Sigmoid colon (tissue), 7 donors: ENCODE data around the gene OR4P4. TPM values are rescaled to one million over a fixed set of nuclear protein-coding genes. Genes with fewer than 3 reads are reported as not detected.

Source experiments
- DNase-seq: peaks from one replicate; pipeline ENCODE4 v3.0.0-alpha.2; 2019
- H3K27ac ChIP-seq, 4 donors: fragments of 200-600 bp; sonication (generic); one replicate each; pipeline ENCODE4 v1.5.1; 2016 to 2019; ENCODE audit warnings: mild to moderate bottlenecking in 1 of 4
- H3K27me3 ChIP-seq, 3 donors: fragments of 200-600 bp; sonication (generic); one replicate each; pipeline ENCODE4 v1.5.1; 2019; ENCODE audit warnings: mild to moderate bottlenecking in 1 of 3
- H3K36me3 ChIP-seq, 4 donors: fragments of 200-600 bp; sonication (generic); one replicate each; pipeline ENCODE4 v1.5.1; 2016 to 2019
- H3K4me1 ChIP-seq, 4 donors: fragments of 200-600 bp; sonication (generic); one replicate each; pipeline ENCODE4 v1.5.1; 2017 to 2019
- H3K4me3 ChIP-seq, 4 donors: fragments of 200-600 bp; sonication (generic); one replicate each; pipeline ENCODE4 v1.5.1; 2017 to 2019; ENCODE audit warnings: mild to moderate bottlenecking in 2 of 4, moderate library complexity in 1 of 4
- H3K9me3 ChIP-seq, 4 donors: fragments of 200-600 bp in 3 of 4; sonication (generic) in 3 of 4; one replicate each; pipeline versions ENCODE4 v1.5.1 to v1.6.1; 2013 to 2019
- EP300 ChIP-seq, 4 donors: sonication (generic); formaldehyde crosslinking; IDR thresholded peaks; one replicate each; pipeline ENCODE4 v1.6.1; 2017; ENCODE audit warnings: antibody characterized with exemption in 4 of 4
- POLR2A ChIP-seq, 2 donors: fragments of 450-650 bp; IDR thresholded peaks; one replicate each; pipeline ENCODE4 v1.6.1; 2016; ENCODE audit warnings: antibody characterized with exemption in 2 of 2, mild to moderate bottlenecking in 2 of 2, moderate library complexity in 2 of 2
- POLR2AphosphoS5 ChIP-seq, 4 donors: sonication (generic); formaldehyde crosslinking; IDR thresholded peaks; one replicate each; pipeline ENCODE4 v1.6.1; 2017; ENCODE audit warnings: antibody characterized with exemption in 4 of 4
- WGBS, 2 donors: extraction: QIAGEN DNeasy Blood & Tissue Kit; methylation state at CpG; one replicate each; pipeline ENCODE4 v1.1.7; 2013; 5-methylcytosine and 5-hydroxymethylcytosine counted together
- intact Hi-C: fragments of 100-400 bp; cut with DNase I; formaldehyde crosslinking; loops from one replicate; pipeline ENCODE4 v1.15.1; 2023
- polyA plus RNA-seq, 3 donors: library from polyadenylated mRNA; stranded (reverse); fragments of 200-250 nt; gene quantifications; one replicate each; pipeline ENCODE4 v1.2.3, GENCODE V29; 2013
- total RNA-seq, 4 donors: library from RNA; depleted of rRNA; stranded (reverse); fragments of >200 nt; gene quantifications; one replicate each; pipeline ENCODE4 v1.1.0, GENCODE V29; 2016
- TF ChIP-seq, protein P1 (sequence below), 4 experiments: fragments of 450-650 bp in 3 of 4; fragments of 200-600 bp in 1 of 4; IDR thresholded peaks; one replicate each; pipeline ENCODE4 v1.5.1; 2016 to 2019; ENCODE audit warnings: antibody characterized with exemption in 4 of 4, mild to moderate bottlenecking in 3 of 4, moderate library complexity in 2 of 4
- donor health status: healthy with polysubstance abuse.
- donor health status: Bipolar disorder and iron deficiency.
- donor health status: healthy.

Gene OR4P4
- total and polyA plus RNA-seq, 7 donors = not detected

- intact Hi-C loops = no loop called here
- Histone ChIP-seq H3K36me3 (no peaks in the 10 kb centered on the region), H3K9me3 (no peaks in the 10 kb centered on the region), H3K27me3 (no peaks in the 10 kb centered on the region), H3K27ac (no peak overlapping the region), H3K4me1 (no peaks in the 10 kb centered on the region), H3K4me3 (no peak overlapping the region)
- TF ChIP-seq, protein P1, sequence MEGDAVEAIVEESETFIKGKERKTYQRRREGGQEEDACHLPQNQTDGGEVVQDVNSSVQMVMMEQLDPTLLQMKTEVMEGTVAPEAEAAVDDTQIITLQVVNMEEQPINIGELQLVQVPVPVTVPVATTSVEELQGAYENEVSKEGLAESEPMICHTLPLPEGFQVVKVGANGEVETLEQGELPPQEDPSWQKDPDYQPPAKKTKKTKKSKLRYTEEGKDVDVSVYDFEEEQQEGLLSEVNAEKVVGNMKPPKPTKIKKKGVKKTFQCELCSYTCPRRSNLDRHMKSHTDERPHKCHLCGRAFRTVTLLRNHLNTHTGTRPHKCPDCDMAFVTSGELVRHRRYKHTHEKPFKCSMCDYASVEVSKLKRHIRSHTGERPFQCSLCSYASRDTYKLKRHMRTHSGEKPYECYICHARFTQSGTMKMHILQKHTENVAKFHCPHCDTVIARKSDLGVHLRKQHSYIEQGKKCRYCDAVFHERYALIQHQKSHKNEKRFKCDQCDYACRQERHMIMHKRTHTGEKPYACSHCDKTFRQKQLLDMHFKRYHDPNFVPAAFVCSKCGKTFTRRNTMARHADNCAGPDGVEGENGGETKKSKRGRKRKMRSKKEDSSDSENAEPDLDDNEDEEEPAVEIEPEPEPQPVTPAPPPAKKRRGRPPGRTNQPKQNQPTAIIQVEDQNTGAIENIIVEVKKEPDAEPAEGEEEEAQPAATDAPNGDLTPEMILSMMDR (IDR thresholded peaks at IDR 0.05) = no peak
- TF ChIP-seq POLR2A (IDR thresholded peaks at IDR 0.05) = no peak
- no peak for TF ChIP-seq POLR2AphosphoS5 (IDR thresholded peaks at IDR 0.05)
- TF ChIP-seq EP300 (IDR thresholded peaks at IDR 0.05) = no peak
- no peak for DNase-seq
Observed at GRCh38 chr11:55655096-55655495, 20.2 kb downstream of the OR4P4 start.

GRCh38 chr11:55658031-55658573 is 23.2 kb downstream of the OR4P4 start:
- TF ChIP-seq POLR2AphosphoS5 (IDR thresholded peaks at IDR 0.05) (no peak), EP300 (IDR thresholded peaks at IDR 0.05) (no peak), POLR2A (IDR thresholded peaks at IDR 0.05) (no peak)
- TF ChIP-seq, protein P1 (IDR thresholded peaks at IDR 0.05) = no peak
- no peaks in the 10 kb centered on the region for H3K4me1 ChIP-seq
- no peaks in the 10 kb centered on the region for H3K36me3 ChIP-seq
- H3K27me3 ChIP-seq = no peaks in the 10 kb centered on the region
- 86 to 87% methylated on average over 2 of the region's 2 CpGs for WGBS, 2 donors
- H3K27ac ChIP-seq = no peak overlapping the region
- no peak for DNase-seq
- intact Hi-C loops = no loop called here
- no peaks in the 10 kb centered on the region for H3K9me3 ChIP-seq
- H3K4me3 ChIP-seq = no peak overlapping the region

- Histone ChIP-seq H3K4me1 (no peaks in the 10 kb centered on the region), H3K9me3 (no peaks in the 10 kb centered on the region), H3K36me3 (no peaks in the 10 kb centered on the region), H3K27me3 (no peaks in the 10 kb centered on the region), H3K27ac (no peak overlapping the region), H3K4me3 (no peak overlapping the region)
- intact Hi-C loops = no loop called here
- no peak for DNase-seq
- no peak for TF ChIP-seq POLR2AphosphoS5 (IDR thresholded peaks at IDR 0.05)
- TF ChIP-seq POLR2A (IDR thresholded peaks at IDR 0.05) = no peak
- TF ChIP-seq, protein P1 (IDR thresholded peaks at IDR 0.05) = no peak
- no peak for TF ChIP-seq EP300 (IDR thresholded peaks at IDR 0.05)
- 51 to 59% methylated on average over 1 of the region's 1 CpG for WGBS, 2 donors
Observed at GRCh38 chr11:55658608-55659007, 23.7 kb downstream of the OR4P4 start.

- H3K9me3 ChIP-seq = no peaks in the 10 kb centered on the region
- H3K27me3 ChIP-seq = no peaks in the 10 kb centered on the region
- intact Hi-C loops = no loop called here
- no peak for TF ChIP-seq POLR2A (IDR thresholded peaks at IDR 0.05)
- TF ChIP-seq EP300 (IDR thresholded peaks at IDR 0.05) = no peak
- TF ChIP-seq POLR2AphosphoS5 (IDR thresholded peaks at IDR 0.05) = no peak
- TF ChIP-seq, protein P1 (IDR thresholded peaks at IDR 0.05) = no peak
- H3K4me3 ChIP-seq = no peak within 1 kb of the TSS
- 72 to 84% methylated on average over 1 of the region's 1 CpG for WGBS, 2 donors
- DNase-seq = no peak
- no peaks in the 10 kb centered on the region for H3K4me1 ChIP-seq
- H3K36me3 ChIP-seq = no peaks in the 10 kb centered on the region
- H3K27ac ChIP-seq = no peak within 1 kb of the TSS
Observed at GRCh38 chr11:55661901-55662300, 27.0 kb downstream of the OR4P4 start, which contains the start of gene OR4C6. Gene OR4C6 (plus strand): TSS chr11:55662201. CDS start chr11:55665167, 2,966 bp downstream.

GRCh38 chr11:55669376-55669775 is 34.5 kb downstream of the OR4P4 start:
- 48 to 53% methylated on average over 2 of the region's 2 CpGs for WGBS, 2 donors
- intact Hi-C loops = no loop called here

More at GRCh38 chr11:55669376-55669775, 34.5 kb downstream of the OR4P4 start:
- Histone ChIP-seq H3K27me3 (no peaks in the 10 kb centered on the region), H3K4me1 (no peaks in the 10 kb centered on the region), H3K27ac (no peak overlapping the region), H3K9me3 (no peaks in the 10 kb centered on the region), H3K4me3 (no peak overlapping the region), H3K36me3 (no peaks in the 10 kb centered on the region)
- no peak for DNase-seq
- no peak for TF ChIP-seq POLR2A (IDR thresholded peaks at IDR 0.05)
- no peak for TF ChIP-seq EP300 (IDR thresholded peaks at IDR 0.05)
- TF ChIP-seq, protein P1 (IDR thresholded peaks at IDR 0.05) = no peak
- no peak for TF ChIP-seq POLR2AphosphoS5 (IDR thresholded peaks at IDR 0.05)
